CMK (cell line): ENCODE measurements around the gene MTMR3.
"Not testable (repeated sequence)": the region's sequence is repeated elsewhere in the genome, so short reads cannot be mapped to it uniquely, and the experiment has no call there.

Experiments used
- DNase-seq: peaks from one replicate; pipeline ENCODE4 v3.0.0-alpha.2; 2010; ENCODE audit warnings: low read depth

MTMR3 gene

GRCh38 chr22:29967461-29967860 is 84.5 kb downstream of the MTMR3 start:
- no peak for DNase-seq

GRCh38 chr22:29971607-29972006 is 88.6 kb downstream of the MTMR3 start:
- DNase-seq: no peak

DNA sequence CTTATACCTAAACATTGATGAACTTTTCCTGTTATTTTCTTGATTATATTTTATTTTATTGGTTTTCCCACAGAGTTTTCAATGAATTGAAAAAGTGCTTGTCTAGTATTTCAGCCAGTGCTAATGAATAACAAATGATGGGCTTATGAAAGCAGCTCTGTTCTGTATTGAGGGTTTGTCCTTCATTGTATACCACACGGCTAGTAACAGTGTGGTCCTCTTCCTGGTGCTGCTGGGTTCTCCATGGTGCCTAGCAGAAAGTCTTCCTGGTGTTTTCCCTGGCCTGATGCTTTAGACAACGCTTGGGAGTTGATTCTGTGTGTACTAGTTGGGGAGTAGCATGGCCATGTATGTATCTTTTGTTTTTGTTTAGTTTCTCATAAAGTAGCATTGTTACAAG is 89.1 kb downstream of the MTMR3 start:
- DNase-seq: no peak

- DNase-seq: no peak
These were observed 90.3 kb downstream of the MTMR3 start for GRCh38 chr22:29973269-29973668.

DNA sequence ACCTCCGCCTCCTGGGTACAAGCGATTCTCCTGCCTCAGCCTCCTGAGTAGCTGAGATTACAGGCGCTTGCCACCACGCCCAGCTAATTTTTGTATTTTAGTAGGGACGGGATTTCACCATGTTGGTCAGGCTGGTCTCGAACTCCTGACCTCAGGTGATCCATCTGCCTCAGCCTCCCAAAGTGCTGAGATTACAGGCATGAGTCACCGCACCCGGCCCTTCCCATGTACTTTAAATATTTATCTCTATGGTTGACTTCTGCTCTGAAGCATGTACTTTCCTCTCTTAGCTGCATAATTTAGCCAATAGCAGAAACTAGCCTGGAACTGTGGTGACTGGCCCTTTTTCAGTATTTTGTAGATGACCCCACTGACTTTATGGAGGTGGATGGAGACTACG is 90.7 kb downstream of the MTMR3 start:
- DNase-seq: not testable (repeated sequence)

DNA sequence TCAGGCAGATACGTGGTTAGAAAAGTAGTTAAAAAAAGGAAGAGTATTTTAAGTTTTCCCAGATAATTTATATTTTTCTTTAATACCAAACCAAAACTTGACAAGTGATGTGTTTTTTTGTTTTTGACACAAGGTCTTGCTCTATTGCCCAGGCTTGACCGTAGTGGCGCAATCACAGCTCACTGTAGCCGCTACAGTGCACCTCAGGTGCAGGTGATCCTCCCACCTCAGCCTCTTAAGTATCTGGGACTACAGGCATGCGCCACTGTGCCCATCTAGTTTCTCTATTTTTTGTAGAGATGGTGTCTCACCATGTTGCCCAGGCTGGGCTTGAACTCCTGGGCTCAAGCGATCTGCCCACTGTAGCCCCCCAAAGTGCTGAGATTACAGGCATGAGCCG is 92.5 kb downstream of the MTMR3 start:
- DNase-seq: no peak

- no peak for DNase-seq
These were observed 94.1 kb downstream of the MTMR3 start for GRCh38 chr22:29977107-29977506.

DNA sequence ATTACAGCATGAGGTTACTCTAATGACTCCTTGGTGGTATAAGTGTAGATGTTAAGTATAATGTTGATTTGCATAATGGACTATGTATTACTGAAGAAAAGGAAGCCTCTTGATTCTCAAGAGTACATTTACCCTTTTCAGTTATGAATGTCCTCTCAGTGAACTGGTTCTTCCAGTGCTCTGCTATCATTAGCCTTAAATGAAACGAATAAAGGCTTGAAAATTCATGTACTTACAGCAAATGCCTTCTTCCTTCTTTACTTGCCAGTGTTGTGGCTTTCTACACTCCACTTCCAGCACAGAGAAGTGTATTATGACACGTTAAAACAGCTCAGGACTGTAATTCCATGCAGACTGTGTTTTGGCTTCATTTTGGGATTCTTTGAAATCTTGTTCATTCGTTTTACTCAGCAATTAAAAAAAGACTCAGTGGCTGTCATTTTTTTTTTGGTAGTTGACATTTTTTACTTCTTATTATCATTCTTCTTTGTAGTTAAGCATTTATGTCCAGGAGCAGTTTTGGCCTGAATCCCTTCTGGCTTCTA is 96.9 kb downstream of the MTMR3 start:
- DNase-seq: no peak

DNA sequence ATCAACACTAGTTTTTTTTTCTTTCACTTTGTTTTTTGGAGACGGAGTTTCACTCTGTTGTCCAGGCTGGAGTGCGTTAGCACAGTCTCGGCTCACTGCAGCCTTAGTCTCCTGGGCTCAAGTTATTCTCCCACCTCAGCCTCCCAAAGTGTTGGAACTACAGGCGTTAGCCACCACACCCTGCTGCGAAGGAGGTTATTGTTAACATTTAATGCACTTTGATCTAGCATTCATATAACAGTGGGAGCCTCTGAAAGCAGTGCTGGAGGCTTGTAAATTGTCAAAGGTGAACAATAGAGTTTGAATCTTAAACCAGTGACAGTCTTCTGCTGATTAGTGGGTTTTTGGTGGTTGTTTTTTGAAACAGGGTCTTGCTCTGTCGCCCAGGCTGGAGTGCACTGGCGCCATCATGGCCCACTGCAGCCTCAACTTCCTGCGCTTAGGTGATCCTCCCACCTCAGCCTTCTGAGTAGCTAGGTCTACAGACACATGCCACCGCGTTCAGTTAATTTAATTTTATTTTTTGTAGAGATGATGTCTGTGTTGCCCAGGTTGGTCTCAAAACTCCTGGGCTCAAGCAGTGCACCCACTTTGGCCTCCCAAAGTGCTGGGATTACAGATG is 100.4 kb downstream of the MTMR3 start:
- no peak for DNase-seq

- no peak for DNase-seq
These were observed 102.9 kb downstream of the MTMR3 start for GRCh38 chr22:29985912-29986311.

DNA sequence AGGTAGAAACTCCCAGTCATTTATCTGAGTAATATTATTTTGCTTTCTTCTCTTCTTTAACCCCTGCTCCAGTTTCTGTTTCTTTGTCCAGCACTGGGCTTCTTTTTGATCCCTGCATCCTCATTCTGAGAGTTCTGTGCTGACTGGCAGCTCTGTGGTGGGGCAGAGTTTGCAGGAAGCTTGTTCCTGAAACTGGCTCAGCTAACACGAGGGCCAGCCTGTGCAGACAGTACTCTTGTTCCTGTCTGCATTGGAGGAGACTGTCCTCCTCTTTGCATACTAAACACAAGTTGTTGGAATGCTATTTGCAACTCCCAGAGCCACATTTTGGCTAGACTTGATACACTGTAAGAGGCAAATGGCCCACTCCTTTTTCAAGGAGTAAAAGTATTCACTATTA is 104.2 kb downstream of the MTMR3 start:
- DNase-seq: no peak

DNA sequence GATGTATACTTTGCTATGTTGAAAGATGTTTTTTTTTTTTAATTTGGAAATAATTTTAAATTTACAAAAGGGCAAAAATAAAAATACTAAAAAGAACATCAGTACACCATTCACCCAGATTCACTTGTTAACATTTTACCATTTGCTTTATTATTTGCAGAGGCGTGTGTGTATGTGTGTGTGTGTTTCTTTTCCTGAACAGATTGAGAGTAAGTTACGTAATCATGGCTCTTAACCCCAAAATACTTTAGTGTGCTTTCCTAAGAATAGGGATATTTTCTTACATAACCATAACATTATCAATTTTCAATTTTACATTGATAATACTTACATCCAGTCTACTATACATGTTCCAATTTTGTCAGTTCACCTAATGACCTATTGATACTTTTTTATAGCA is 105.7 kb downstream of the MTMR3 start:
- DNase-seq: no peak

- DNase-seq: no peak
These were observed 106.5 kb downstream of the MTMR3 start for GRCh38 chr22:29989446-29989845.

- DNase-seq: no peak
These were observed 109.6 kb downstream of the MTMR3 start for GRCh38 chr22:29992341-29993275.

GRCh38 chr22:29994027-29994715 is 111.2 kb downstream of the MTMR3 start:
- DNase-seq: no peak

GRCh38 chr22:29994943-29995342 is 112.0 kb downstream of the MTMR3 start:
- no peak for DNase-seq

DNA sequence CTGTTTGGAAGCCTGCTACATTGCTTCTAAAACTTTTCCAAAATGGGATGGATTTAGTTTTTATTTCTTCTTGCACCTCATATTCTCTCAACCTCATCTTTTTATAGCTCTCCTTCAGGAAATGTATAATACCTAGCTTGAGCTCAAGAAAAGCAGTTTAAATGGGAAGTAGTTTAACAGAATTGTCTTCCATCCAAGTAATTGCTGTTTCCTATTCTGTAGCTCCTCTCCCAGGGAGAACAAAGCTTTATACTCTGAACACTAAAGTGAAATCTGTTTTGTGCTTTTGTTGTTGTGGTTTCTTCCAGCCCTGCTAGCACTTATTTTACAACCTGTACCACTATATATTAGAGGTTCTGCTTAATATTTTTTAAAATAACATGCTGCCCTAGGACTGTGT is 114.1 kb downstream of the MTMR3 start:
- no peak for DNase-seq

DNA sequence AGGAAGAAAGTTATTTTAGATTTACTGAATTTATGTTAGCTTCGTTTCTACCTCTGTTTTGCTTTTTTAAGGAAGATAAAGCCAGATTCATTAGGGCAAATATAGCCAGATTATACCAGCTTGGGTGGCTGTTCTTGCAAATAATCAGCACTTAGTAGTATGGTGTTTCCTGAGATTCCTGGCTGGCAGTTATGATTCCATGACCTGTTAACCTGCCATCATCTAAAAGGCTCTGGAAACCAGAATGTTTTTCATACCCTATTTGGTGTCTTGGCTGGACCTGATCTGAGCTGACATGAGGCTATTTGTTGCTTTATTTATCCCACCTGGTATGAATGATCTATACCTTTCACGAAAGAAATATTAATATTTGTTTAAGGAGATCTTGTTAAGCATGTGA is 114.5 kb downstream of the MTMR3 start:
- no peak for DNase-seq

GRCh38 chr22:29998627-29999384 is 115.8 kb downstream of the MTMR3 start:
- no peak for DNase-seq

- no peak for DNase-seq
These were observed 117.6 kb downstream of the MTMR3 start for GRCh38 chr22:30000566-30000965.

DNA sequence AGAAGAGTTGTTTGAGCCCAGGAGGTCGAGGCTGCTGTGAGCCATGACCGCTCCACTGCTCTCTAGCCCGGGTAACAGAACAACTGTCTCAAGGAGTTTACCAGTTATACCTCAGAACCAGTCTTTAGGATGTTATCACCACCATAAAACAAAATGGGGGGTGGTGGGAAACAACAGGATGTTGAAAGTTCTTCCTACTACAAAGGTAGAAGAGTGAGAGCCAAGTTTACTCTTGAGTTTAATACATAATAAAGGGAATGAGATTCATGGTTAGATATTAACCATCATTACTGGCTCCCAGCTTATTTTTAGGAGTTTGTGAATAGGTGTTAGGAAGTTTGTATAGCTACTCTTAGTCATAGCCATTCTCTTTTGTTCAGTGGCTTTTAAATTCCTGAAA is 118.5 kb downstream of the MTMR3 start:
- DNase-seq: no peak
